ENCODE measurements around the gene SCYGR6. TPM values are rescaled to one million over a fixed set of nuclear protein-coding genes. Genes with fewer than 3 reads are reported as not detected.
"Not testable (repeated sequence)": the region's sequence is repeated elsewhere in the genome, so short reads cannot be mapped to it uniquely, and the experiment has no call there.

SCYGR6 gene
- total RNA-seq, 1 experiment from 2014 or later = not detected

- CTCF ChIA-PET = interaction anchor here (0.5 to 1.5 kb wide), 10 partner anchors 10 to 527 kb away, joined by 3 to 17 read pairs (median 6); no protein-coding TSS in a partner anchor
- Histone ChIP-seq H3K9me3 (ENCODE audit: insufficient read depth, low read depth) (no peaks in the 10 kb centered on the region), H3K27me3 (ENCODE audit: insufficient read depth, low read depth) (no peaks in the 10 kb centered on the region), H3K27ac (no peak overlapping the region), H3F3A (ENCODE audit: insufficient read depth, low read depth) (peaks cover 6% of the 10 kb centered on the region), H3K9me2 (ENCODE audit: insufficient read depth) (no peaks in the 10 kb centered on the region), H3K79me2 (ENCODE audit: low read depth) (no peaks in the 10 kb centered on the region), H4K20me1 (ENCODE audit: insufficient read depth) (no peaks in the 10 kb centered on the region), H3K36me3 (ENCODE audit: low read depth) (no peaks in the 10 kb centered on the region), H3K4me2 (peak overlapping the region; percentile 6; the same call in 1 of the 2 replicates), H3K4me1 (replicated peaks; ENCODE audit: insufficient read depth) (peaks cover 12% of the 10 kb centered on the region), H2AFZ (peak overlapping the region; percentile 55; the same call in 1 of the 2 replicates), H3K4me3 (no peak overlapping the region)
- no peak for TF ChIP-seq EZH2 (IDR thresholded peaks at IDR 0.05; ENCODE audit: low read depth)
- TF ChIP-seq, protein P1, sequence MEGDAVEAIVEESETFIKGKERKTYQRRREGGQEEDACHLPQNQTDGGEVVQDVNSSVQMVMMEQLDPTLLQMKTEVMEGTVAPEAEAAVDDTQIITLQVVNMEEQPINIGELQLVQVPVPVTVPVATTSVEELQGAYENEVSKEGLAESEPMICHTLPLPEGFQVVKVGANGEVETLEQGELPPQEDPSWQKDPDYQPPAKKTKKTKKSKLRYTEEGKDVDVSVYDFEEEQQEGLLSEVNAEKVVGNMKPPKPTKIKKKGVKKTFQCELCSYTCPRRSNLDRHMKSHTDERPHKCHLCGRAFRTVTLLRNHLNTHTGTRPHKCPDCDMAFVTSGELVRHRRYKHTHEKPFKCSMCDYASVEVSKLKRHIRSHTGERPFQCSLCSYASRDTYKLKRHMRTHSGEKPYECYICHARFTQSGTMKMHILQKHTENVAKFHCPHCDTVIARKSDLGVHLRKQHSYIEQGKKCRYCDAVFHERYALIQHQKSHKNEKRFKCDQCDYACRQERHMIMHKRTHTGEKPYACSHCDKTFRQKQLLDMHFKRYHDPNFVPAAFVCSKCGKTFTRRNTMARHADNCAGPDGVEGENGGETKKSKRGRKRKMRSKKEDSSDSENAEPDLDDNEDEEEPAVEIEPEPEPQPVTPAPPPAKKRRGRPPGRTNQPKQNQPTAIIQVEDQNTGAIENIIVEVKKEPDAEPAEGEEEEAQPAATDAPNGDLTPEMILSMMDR (conservative IDR thresholded peaks at IDR 0.05) = no peak
- POLR2A ChIA-PET (ENCODE audit: unreplicated experiment) = no interaction called here
- intact Hi-C loops (cut with micrococcal nuclease; ENCODE audit: unreplicated experiment) = loop anchor here (1.0 to 10.0 kb wide), 8 partner anchors 63 to 636 kb away; no protein-coding TSS in a partner anchor
- BruUV-seq (replicated peaks) = no TSS peak
- DNase-seq = no peak
These were observed 41.3 kb upstream of the SCYGR6 start for GRCh38 chr2:227765788-227766372.

GRCh38 chr2:227761740-227762476 is 37.4 kb upstream of the SCYGR6 start:
- CTCF ChIA-PET = no interaction called here

GRCh38 chr2:227759411-227760118 is 35.0 kb upstream of the SCYGR6 start:
- H3K4me1 ChIP-seq (replicated peaks; ENCODE audit: insufficient read depth) = no peaks in the 10 kb centered on the region
- intact Hi-C loops (cut with micrococcal nuclease; ENCODE audit: unreplicated experiment) = loop anchor here (10.0 kb wide), 1 partner anchor 185 kb away; no protein-coding TSS in a partner anchor
- ChIA-PET CTCF (no interaction called here), POLR2A (ENCODE audit: unreplicated experiment) (no interaction called here)
- no peaks in the 10 kb centered on the region for H3K27me3 ChIP-seq (ENCODE audit: insufficient read depth, low read depth)
- no peak overlapping the region for H3K27ac ChIP-seq
- H3K36me3 ChIP-seq (ENCODE audit: low read depth) = no peaks in the 10 kb centered on the region
- H3K4me2 ChIP-seq = no peak overlapping the region
- no peak overlapping the region for H2AFZ ChIP-seq
- H3K9me3 ChIP-seq (ENCODE audit: insufficient read depth, low read depth) = no peaks in the 10 kb centered on the region
- no TSS peak for BruUV-seq (replicated peaks)
- H4K20me1 ChIP-seq (ENCODE audit: insufficient read depth) = no peaks in the 10 kb centered on the region
- TF ChIP-seq EZH2 (IDR thresholded peaks at IDR 0.05; ENCODE audit: low read depth) = no peak
- TF ChIP-seq, protein P1 (conservative IDR thresholded peaks at IDR 0.05) = no peak
- H3K4me3 ChIP-seq = no peak overlapping the region
- H3K9me2 ChIP-seq (ENCODE audit: insufficient read depth) = no peaks in the 10 kb centered on the region
- peaks cover 6% of the 10 kb centered on the region; the same call in 1 of the 2 replicates for H3F3A ChIP-seq (ENCODE audit: insufficient read depth, low read depth)
- no peaks in the 10 kb centered on the region for H3K79me2 ChIP-seq (ENCODE audit: low read depth)
- peak in 1 of 2 experiments; percentile 28 for DNase-seq

More at GRCh38 chr2:227761740-227762476, 37.4 kb upstream of the SCYGR6 start:
- POLR2A ChIA-PET (ENCODE audit: unreplicated experiment) = no interaction called here
- TF ChIP-seq EZH2 (IDR thresholded peaks at IDR 0.05; ENCODE audit: low read depth) = no peak
- TF ChIP-seq, protein P1 (conservative IDR thresholded peaks at IDR 0.05) = no peak
- no TSS peak for BruUV-seq (replicated peaks)
- H3K4me3 ChIP-seq = no peak overlapping the region
- H3K36me3 ChIP-seq (ENCODE audit: low read depth) = no peaks in the 10 kb centered on the region
- H3F3A ChIP-seq (ENCODE audit: insufficient read depth, low read depth) = peaks cover 6% of the 10 kb centered on the region
- no peak for DNase-seq
- H3K9me2 ChIP-seq (ENCODE audit: insufficient read depth) = no peaks in the 10 kb centered on the region
- H2AFZ ChIP-seq = no peak overlapping the region
- no peak overlapping the region for H3K4me2 ChIP-seq
- intact Hi-C loops (cut with micrococcal nuclease; ENCODE audit: unreplicated experiment) = loop anchor here (10.0 kb wide), 1 partner anchor 187 kb away; no protein-coding TSS in a partner anchor
- H3K27me3 ChIP-seq (ENCODE audit: insufficient read depth, low read depth) = no peaks in the 10 kb centered on the region
- no peaks in the 10 kb centered on the region for H4K20me1 ChIP-seq (ENCODE audit: insufficient read depth)
- H3K27ac ChIP-seq = no peak overlapping the region
- H3K4me1 ChIP-seq (replicated peaks; ENCODE audit: insufficient read depth) = peaks cover 12% of the 10 kb centered on the region
- no peaks in the 10 kb centered on the region for H3K9me3 ChIP-seq (ENCODE audit: insufficient read depth, low read depth)
- H3K79me2 ChIP-seq (ENCODE audit: low read depth) = no peaks in the 10 kb centered on the region

GRCh38 chr2:227756261-227756660 is 31.7 kb upstream of the SCYGR6 start:
- H3K27me3 ChIP-seq (ENCODE audit: insufficient read depth, low read depth); H3K4me1 ChIP-seq (replicated peaks; ENCODE audit: insufficient read depth); intact Hi-C loops (cut with micrococcal nuclease; ENCODE audit: unreplicated experiment); H3K4me2 ChIP-seq; H3K36me3 ChIP-seq (ENCODE audit: low read depth); DNase-seq; H3K9me2 ChIP-seq (ENCODE audit: insufficient read depth); H3K79me2 ChIP-seq (ENCODE audit: low read depth); H3K27ac ChIP-seq; H3F3A ChIP-seq (ENCODE audit: insufficient read depth, low read depth); H4K20me1 ChIP-seq (ENCODE audit: insufficient read depth); H2AFZ ChIP-seq; H3K9me3 ChIP-seq (ENCODE audit: insufficient read depth, low read depth); BruUV-seq (replicated peaks); H3K4me3 ChIP-seq; POLR2A ChIA-PET (ENCODE audit: unreplicated experiment): not testable (repeated sequence)
- CTCF ChIA-PET = interaction anchor here (0.7 to 1.2 kb wide), 2 partner anchors 10 to 1082 kb away, joined by 3 to 11 read pairs; no protein-coding TSS in a partner anchor
